Measurements from ENCODE around the gene ITPA. TPM values are rescaled to one million over a fixed set of nuclear protein-coding genes. Genes with fewer than 3 reads are reported as not detected.

The ITPA gene
- total RNA-seq, 1 donor from 2014 or later: 52.5 TPM

- Histone ChIP-seq H3K9me3 (no peaks in the 10 kb centered on the region), H3K27ac (no peak overlapping the region), H3K4me1 (peaks cover 9% of the 10 kb centered on the region), H3K4me3 (no peak overlapping the region), H3K27me3 (no peaks in the 10 kb centered on the region), H3K36me3 (peaks cover 0 to 31% of the 10 kb centered on the region in 2 donors)
- TF ChIP-seq POLR2AphosphoS5 (IDR thresholded peaks at IDR 0.05; ENCODE audit: insufficient read depth in 1 of 2, low read depth in 1 of 2) (peak in 1 of 2 donors; percentile 19), CTCF (IDR thresholded peaks at IDR 0.05) (peak; percentile 51 to 87 (median 76)), POLR2A (IDR thresholded peaks at IDR 0.05) (no peak)
- intact Hi-C loops (cut with DNase I): no loop called here
- no peak for DNase-seq (ENCODE audit: extremely low spot score in 2 of 2)
These were observed 9.2 kb downstream of the ITPA start for GRCh38 chr20:3218307-3218988.

- intact Hi-C loops (cut with DNase I): no loop called here
- H3K4me3 ChIP-seq: no peak overlapping the region
- TF ChIP-seq CTCF (IDR thresholded peaks at IDR 0.05): no peak
- TF ChIP-seq POLR2A (IDR thresholded peaks at IDR 0.05): no peak
- TF ChIP-seq POLR2AphosphoS5 (IDR thresholded peaks at IDR 0.05; ENCODE audit: insufficient read depth in 1 of 2, low read depth in 1 of 2): no peak
- no peaks in the 10 kb centered on the region for H3K9me3 ChIP-seq
- no peaks in the 10 kb centered on the region for H3K27me3 ChIP-seq
- H3K4me1 ChIP-seq: peaks cover 9% of the 10 kb centered on the region
- no peak for DNase-seq (ENCODE audit: extremely low spot score in 2 of 2)
- H3K27ac ChIP-seq: no peak overlapping the region
- peaks cover 0 to 37% of the 10 kb centered on the region in 2 donors for H3K36me3 ChIP-seq
These were observed 12.3 kb downstream of the ITPA start for GRCh38 chr20:3221398-3222226.

GRCh38 chr20:3222635-3223600, 13.6 kb downstream of the ITPA start:
- peaks cover 0 to 37% of the 10 kb centered on the region in 2 donors for H3K36me3 ChIP-seq
- TF ChIP-seq CTCF (IDR thresholded peaks at IDR 0.05) (no peak), POLR2A (IDR thresholded peaks at IDR 0.05) (no peak)
- H3K4me3 ChIP-seq: no peak overlapping the region
- intact Hi-C loops (cut with DNase I): no loop called here
- no peaks in the 10 kb centered on the region for H3K27me3 ChIP-seq
- peaks cover 9% of the 10 kb centered on the region for H3K4me1 ChIP-seq
- H3K9me3 ChIP-seq: no peaks in the 10 kb centered on the region
- DNase-seq (ENCODE audit: extremely low spot score in 2 of 2): no peak
- no peak overlapping the region for H3K27ac ChIP-seq

- TF ChIP-seq POLR2AphosphoS5 (IDR thresholded peaks at IDR 0.05; ENCODE audit: insufficient read depth in 1 of 2, low read depth in 1 of 2): no peak
- TF ChIP-seq POLR2A (IDR thresholded peaks at IDR 0.05): no peak
- TF ChIP-seq CTCF (IDR thresholded peaks at IDR 0.05): no peak
- H3K9me3 ChIP-seq: no peaks in the 10 kb centered on the region
- H3K4me3 ChIP-seq: no peak overlapping the region
- peaks cover 0 to 37% of the 10 kb centered on the region in 2 donors for H3K36me3 ChIP-seq
- H3K27me3 ChIP-seq: no peaks in the 10 kb centered on the region
- intact Hi-C loops (cut with DNase I): no loop called here
- peaks cover 2% of the 10 kb centered on the region for H3K4me1 ChIP-seq
- H3K27ac ChIP-seq: no peak overlapping the region
- no peak for DNase-seq (ENCODE audit: extremely low spot score in 2 of 2)
These were observed 14.3 kb downstream of the ITPA start for GRCh38 chr20:3223651-3223993.
